RCC 7860 (cell line): ENCODE measurements around the gene NCAPD3.

Experiments used
- DNase-seq: peaks from one replicate; pipeline ENCODE4 v3.0.0-alpha.2; 2015; ENCODE audit warnings: low spot score
- FAIRE-seq: peaks from 2 replicates; lab custom pipeline; 2012; peaks lifted over from hg19 to GRCh38; lab: Jason Lieb, UNC

The NCAPD3 gene

DNA sequence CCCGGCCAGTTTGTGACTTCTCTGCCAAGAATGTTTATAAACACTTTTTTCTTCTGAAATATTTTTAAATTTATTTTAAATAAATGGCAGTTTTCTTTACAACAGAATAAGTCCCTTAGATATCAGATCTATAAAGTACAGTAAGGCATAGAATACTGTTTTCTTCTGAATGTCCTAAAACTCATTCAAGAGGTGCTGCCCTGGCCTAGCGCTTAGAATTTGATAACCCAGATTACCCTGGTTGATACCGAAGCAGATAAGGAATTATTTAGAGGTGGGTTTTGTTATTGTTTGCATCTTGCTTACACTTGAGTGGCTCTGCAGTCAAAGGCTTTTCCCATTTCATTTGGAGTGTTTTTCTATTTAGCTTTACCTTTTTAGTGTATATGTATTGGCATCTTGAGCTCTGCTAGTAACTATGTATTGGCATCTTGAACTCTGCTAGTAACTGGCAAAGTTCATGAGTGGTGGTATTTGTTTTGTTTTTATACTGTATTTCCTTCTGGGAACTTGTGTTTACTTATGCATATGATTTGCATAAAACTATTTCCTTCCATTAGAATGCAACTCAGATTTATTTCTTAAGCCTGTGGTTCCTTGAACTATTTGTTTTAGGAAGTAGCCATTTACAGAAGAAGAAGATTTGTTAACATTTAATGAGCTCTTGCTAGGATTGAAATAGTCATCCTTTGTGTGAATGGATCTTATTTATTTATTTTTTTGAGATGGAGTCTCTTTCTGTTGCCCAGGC lies 30.8 kb upstream of the NCAPD3 start:
- FAIRE-seq = no peak

DNA sequence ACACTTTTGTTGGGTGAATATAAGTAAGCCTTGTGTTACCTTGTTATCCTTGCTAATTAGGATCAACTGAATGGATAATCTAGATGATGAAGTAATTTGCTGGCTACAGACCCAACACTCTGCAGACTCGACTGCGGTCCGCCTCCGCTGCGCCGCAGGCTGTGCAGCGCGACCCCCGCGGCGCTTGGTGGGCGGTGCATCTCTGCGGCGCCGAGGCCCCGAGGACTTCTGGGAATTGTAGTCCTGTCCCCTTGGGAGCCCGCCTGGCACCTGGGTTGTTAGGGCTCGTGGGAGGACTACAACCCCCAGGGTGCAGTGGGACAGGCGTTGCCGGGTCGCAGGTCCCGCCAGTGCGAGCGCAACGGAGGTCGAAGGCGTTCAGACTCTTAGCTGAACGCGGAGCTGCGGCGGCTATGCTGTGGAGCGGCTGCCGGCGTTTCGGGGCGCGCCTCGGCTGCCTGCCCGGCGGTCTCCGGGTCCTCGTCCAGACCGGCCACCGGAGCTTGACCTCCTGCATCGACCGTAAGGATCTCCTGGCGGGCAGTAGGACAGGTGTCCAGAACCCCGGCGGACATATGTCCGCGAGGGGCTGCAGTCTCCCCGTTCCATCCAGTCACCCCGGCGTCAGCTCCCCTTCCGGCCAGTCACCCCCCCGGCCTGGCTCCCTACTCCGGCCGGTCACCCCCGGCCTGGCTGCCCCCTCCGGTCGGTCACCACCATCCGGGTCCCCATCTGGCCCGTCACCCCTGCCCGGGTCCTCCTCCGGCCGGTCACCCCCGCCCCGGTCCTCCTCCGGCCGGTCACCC lies 29.6 kb upstream of the NCAPD3 start, which contains the start of the genes ACAD8 and THYN1:
TSS of gene ACAD8 (plus strand) at position 381 of the 806 bp plus-strand sequence. CDS start at position 414, 33 bp downstream.
TSS of gene THYN1 (minus strand) at position 165 of the 806 bp plus-strand sequence. CDS start 470 bp downstream, outside the sequence.
- peak; percentile 81 for DNase-seq

More for the DNA sequence above, 30.8 kb upstream of the NCAPD3 start:
- no peak for DNase-seq

DNA sequence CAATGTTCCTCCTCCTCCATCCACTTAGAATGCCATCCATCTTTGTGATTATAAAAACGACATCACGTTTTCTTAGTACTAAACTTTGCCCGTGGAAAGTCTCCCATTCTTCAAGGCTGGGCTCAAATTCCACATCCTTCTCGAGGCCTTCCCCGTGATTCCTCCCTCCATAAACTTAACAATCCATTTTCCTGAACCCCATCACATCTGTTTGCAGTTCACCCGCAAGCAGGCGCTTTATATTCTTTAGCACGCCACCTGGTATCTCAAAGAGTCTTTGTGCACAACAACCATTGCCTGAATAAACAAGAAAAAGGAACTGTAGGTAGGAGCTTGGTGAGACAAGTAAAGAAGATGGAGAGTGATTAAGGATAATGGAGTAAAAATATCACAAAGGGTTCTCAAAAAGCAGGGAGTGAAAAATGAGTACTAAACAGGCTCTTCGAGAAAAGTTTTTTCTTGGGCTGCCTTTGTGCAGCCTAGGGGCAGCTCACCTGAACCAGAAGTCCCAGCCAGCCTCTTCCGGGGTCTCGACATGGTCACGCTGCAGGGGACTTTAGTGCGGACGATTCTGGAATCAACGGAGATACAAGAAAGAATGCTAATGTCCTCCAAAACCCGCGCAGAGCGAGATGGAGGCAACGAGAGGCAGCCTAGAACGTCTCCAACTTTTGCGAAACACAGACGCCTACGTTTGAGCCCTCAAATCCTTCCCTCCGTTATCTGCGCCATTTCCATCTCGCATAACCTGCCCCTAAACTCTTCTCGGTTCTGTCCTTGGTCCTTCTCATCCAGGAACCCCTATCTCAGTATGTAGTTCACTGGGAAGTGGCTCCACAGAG lies 28.8 kb upstream of the NCAPD3 start:
- FAIRE-seq (no peak), DNase-seq (no peak)

More for the DNA sequence above, 29.6 kb upstream of the NCAPD3 start, which contains the start of the genes ACAD8 and THYN1:
- FAIRE-seq = peak; percentile 2

DNA sequence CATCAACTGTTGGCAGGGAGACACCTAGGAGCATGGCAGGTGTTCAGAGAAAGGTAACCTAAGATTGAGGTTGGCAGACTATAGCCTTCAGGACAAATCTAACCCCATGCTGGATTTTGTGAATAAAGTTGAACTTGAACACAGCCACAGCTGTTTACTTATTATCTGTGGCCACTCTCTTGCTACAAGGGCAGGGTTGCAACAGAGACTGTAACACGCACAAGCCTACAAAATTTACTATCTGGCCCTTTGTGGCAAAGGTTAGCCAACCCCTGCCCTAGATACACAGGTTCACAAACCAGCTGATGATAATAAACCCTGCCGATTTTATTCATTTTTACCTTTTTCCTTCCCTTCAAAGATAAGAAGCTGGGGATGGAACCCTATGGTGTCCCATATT lies 26.9 kb upstream of the NCAPD3 start:
- FAIRE-seq (no peak), DNase-seq (no peak)

DNA sequence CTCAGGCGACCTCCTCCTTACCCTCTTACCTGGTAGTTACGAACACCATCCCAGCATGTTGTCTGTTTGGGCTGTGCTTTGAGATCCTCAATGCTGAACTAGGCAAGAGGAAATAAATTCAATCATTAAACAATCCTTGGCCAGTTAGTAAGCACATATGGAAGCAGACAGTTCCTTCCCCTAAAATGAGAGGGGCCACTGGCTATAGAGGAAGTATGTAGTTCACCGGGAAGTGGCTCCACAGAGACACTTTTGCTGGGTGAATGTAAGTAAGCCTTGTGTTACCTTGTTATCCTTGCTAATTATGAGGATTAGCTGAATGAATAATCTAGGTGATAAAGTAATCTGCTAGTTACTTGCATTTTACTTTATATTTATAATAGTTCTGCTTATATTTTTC lies 26.5 kb upstream of the NCAPD3 start:
- DNase-seq (no peak), FAIRE-seq (no peak)

DNA sequence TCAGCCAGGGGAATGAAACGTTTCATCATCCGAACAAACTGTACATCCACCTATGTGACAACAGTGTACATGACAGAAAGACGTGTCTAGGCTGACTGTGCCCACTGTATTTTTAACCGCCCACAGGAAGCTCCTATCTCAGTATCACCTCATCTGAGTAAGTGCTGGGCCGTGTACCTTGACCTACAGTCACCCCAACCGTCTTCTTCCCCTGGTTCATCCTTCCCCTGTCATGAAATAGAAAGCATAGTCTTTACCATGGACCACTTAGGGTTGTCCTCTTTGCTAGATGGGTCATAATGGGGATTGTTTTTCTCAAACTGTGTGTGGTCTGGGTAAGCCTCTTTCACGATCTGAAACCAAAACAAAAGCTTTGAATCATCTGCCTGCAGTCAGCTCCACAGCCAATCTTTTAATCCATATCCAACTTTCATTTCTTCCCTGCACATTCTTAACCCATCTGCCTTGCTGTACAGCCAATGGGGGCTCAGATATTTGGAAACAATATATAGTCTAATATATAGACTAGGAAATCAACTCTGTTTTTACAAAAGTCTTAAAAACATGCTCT lies 25.2 kb upstream of the NCAPD3 start:
- FAIRE-seq (no peak), DNase-seq (no peak)

DNA sequence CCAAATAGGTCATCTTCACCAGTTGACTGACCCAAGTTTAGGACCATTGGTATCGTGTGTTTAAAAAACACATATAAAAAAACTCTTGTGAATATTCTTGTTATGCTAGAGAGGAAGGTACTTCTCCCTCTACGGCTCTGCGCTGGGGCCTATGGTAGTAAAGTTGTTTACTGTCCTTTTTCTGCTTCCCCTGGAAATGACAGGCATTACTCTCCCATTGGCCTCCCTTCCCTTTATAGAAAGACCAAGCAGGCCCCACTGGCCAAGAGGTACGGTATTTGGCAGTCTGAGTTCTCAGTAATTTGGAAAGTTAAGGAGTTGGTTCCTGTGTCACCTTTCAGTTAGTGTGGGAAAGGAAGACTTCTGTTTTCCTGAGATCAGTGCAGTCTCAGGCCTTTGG lies 22.9 kb upstream of the NCAPD3 start:
- no peak for DNase-seq
- FAIRE-seq = no peak

DNA sequence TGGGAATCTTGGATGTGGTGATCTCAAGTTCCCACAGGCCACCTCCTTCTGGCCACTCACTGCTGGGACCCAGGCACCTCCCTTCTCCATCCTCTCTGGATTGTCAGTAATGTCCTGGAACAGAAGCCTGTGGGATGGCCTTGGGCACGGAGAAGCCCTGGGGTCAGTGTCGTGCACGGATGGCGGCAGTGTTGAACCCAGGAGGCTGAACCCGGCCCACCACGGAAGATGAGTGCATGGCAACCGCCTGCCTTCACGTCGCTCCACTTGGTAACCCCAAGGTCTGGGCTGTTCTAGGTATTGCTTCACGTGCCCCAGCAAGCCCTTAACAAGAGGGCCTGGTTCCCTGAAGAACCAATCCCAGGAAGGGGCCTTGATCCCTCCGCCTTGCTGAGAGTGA lies 22.3 kb upstream of the NCAPD3 start:
- no peak for DNase-seq
- FAIRE-seq = no peak

DNA sequence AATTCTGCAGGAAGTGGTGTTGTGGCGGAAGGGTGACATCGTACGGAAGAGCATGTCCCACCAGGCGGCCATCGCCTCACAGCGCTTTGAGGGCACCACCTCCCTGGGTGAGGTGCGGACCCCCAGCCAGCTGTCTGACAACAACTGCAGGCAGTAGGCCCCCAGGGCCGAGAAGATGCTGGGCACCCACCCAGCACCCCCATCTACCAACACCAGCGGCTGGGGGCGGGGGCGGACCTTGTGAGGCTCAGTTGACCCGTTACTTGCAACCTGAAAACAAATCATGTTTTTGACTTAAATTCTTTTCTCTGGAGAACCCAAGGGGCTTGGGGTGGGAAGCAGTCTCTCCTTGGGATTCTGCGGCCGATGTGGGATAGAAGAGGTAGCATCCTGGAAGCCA lies 21.7 kb upstream of the NCAPD3 start:
- FAIRE-seq = no peak
- no peak for DNase-seq

DNA sequence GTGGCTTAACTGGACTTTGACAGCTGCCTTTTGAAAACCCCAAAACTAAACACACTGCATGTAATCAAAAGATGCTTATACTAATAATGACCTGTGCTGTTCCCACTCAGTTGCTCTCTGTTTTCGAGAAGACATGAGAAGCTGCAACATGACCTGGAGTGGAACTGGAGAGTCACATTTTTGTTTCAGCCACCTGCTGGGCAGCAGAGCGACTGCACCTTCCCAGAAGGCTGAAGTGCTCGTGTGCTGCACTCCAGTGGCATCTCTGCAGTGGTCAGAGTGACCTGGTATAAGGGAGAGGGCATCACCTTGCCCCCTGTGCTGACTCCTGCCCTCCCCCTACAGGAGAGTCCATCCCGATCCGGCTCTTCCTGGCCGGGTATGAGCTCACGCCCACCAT lies 20.8 kb upstream of the NCAPD3 start:
- no peak for DNase-seq
- FAIRE-seq = no peak

DNA sequence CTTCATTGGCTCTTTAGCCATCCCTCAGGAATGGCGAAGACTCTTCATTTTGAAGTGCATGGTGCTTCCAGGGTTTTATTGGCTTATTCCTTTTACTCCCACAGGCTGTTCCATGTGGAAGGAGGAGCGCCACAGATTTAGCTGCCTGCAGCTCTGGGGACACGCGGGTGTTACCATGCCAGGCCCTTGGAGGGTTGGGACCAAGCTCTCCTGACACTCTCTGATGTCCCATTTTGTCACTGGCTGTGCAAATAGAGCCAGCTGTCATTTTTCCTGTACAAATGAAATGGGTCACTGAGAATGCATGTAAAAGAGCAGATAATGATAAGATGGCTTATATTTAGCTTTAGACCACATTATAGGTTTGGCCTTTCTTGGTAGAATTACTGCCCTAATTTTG lies 20.1 kb upstream of the NCAPD3 start:
- no peak for DNase-seq
- FAIRE-seq = no peak

DNA sequence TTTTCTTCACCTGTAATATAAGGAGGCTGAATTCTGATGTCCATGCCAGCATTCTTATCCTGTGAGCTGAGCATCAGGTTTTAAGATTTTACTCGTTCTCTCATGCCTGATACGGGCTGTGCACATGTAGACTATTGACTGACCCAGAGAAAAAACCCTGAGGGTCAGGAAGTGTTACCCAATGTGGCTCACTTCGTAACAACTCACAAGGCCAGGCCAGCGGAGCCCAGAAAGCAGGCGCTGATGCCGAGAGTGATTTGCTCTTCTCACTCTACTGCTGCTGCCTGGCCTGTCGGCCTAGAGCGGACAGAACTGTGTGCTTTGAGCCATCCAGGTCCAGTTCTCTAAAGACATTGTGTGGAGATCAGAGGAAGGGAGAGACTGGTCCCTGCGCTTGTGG lies 18.6 kb upstream of the NCAPD3 start:
- FAIRE-seq = no peak
- DNase-seq = no peak

DNA sequence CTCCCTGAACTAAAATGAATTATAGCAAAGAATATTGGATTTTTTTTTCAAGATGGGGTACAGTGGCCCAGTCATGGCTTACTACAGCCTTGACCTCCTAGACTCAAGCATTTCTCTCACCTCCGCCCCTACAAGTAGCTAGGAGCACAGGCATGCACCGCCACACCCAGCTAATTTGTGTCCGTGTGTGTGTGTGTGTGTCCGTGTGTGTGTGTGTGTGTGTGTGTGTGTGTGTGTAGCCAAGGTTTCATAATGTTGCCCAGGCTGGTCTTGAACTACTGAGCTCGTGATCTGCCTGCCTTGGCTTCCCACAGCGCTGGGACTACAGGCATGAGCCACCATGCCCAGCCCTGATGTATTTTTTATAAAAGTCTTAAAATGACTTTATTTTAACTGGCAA lies 16.8 kb upstream of the NCAPD3 start:
- FAIRE-seq (no peak), DNase-seq (no peak)

DNA sequence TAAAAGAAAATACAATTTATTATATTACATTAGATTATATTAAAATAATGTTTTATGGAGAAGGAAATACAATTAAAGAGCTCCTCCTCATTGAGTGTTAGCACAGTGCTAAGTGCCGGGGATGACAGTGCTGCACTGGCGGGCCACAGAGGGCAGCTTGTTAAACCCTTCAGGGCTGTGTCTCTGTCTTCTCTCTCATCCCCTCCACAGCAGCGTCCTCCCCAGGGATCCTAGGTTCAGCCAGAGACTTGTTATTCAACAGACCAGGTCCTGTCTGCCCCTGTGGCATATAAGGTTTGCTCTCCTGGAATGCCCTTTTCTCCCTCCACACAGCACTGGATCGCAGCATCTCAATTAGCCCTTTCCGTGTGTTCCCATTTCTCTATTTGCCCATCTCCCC lies 15.2 kb upstream of the NCAPD3 start:
- DNase-seq (no peak), FAIRE-seq (no peak)

DNA sequence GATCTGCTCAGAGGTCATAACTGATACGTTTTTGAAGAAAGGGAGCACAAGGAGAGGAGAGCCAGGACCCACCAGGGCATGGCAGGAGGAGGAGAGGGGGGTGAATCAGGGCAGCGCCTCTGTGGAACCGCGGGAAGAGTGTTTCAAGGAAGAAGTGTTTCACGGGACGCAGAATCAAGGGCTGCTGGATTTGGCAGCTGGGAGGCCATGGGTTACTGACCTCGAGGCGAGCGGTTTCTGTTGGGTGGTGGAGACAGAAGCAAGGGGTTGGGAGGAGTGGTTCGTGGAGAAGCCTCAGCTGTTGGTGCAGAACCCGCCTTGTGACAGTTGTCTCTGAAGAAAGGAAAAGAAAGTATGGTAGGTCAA lies 13.8 kb upstream of the NCAPD3 start:
- DNase-seq = no peak
- FAIRE-seq = no peak

DNA sequence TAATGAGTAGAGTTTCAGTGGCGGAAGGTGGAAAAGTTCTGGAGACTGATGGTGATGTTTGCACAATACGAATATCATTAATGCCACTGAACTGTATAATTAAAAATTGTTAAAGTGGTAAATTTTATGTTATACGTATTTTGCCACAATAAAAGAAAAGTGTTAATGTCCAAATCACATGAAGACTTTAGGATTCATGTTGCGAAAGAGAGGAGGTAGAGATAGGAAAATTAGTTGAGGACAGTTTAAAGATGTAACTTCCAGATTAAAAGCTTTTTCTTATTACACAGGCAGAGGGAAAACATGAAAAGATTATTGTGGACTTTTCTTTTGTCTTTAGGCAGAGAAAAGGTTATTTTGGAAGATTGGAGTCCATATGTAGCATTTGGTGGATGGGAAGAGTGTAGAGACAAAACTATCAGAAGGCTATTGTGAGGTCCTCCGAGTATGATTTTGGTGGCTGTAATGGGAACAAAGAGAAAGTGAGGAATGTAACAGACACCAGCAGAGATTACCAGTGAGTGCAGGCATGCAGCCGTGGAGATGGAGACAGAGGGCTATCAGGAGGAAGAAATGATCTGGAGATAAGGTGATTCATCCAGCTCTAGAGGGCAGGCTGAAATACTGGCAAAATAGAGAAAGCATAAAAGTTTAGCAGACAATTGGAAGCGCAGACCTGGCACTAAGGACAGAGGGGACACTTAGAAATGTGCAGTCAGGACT lies 13.2 kb upstream of the NCAPD3 start:
- FAIRE-seq (no peak), DNase-seq (no peak)

DNA sequence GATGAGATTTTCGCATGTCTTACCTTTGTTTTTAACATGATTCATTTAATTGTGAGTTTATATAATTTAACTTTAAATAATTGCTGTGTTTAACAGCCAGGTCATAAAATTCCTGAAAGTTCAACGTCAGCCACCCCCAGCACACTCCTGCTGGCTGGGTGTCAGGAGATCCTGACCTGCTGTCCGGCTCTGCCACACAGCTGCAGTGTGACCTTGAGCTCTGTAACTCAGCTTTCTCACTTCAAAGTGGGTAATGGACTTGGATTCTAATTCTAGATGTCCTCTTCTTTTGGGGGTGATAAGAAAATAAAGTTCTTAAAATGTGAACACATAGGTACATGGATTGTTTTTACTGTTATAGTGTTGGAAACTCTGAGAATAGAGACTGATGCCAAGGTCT lies 11.6 kb upstream of the NCAPD3 start:
- no peak for DNase-seq
- no peak for FAIRE-seq

DNA sequence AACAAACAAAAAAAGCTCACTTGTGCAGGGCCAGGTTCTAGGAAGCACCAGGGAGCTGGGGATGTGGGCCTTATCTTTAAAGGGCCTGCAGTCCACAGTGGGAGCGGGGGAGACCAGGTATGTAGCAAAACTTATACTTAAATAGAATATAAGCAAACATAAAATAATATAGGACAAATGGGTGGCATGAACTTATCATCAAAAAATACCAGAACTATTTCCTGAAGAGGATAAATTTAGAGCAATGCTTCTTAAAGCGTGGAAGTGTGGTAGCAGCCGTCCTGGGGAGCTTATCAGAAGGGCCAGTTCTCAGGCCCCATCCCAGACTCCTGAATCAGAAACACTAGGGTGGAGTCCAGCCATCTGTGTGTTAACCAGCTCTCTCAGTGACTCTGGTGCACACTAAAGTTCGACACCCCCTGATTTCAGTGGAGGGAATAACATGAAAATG lies 10.0 kb upstream of the NCAPD3 start:
- FAIRE-seq (no peak), DNase-seq (no peak)

DNA sequence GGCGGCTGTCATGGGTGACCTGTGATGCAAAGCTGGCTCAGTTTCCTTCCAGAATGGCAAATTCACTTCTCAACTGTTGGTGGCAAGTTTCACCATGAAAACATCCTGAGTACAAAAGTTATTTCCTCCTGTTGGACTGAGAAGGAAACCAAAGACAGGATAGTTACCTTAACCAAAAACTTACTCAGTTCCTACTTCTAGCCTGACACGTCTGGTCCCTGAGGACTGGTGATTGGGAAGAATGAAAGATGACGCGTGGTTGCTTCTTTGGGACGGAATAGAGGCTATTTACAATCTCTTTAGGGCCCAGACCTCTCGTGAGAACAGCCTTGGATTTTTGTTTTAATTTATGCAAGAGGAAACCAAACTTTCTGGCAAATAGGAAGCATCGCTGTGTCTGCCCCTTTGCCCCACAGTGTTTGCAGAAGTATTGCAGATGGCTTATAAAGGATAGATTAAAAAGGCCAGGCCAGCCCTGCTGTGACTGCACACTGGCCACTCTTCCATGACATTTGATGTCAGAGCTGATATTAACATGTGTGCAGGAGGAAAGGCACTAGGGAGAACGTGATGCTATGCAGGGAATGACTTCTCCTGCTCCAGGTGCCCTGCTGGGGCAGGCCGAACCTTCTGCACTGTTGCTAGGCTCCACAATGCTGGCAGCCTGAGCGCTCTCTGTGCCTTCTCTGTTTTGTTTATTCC lies 8.3 kb upstream of the NCAPD3 start:
- FAIRE-seq (no peak), DNase-seq (no peak)

DNA sequence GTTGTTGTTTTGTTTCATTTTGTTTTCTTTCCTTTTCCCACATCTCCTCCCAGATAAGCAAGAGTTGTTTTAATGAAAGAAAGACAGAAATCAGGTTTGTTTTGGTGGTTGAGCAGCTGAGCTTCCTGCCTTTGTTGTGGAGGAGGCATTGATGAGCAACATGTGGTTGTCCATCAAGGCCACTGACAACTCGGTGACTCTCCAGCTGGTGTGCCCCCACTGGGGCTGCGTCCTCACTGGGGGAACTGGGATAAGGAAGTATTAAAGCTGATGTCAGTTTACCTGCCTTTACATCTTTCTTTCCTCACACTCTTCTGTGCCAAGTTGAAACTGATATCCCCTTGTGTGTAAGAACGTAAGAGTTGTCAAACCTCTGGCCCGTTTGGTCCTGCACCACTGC lies 6.6 kb upstream of the NCAPD3 start:
- no peak for FAIRE-seq
- DNase-seq = no peak
